Kidney epithelial cell (primary cell): ENCODE data around the gene SPCS1. TPM values are rescaled to one million over a fixed set of nuclear protein-coding genes. Genes with fewer than 3 reads are reported as not detected.

Experiments used
- DNase-seq: peaks from one replicate; pipeline ENCODE4 v3.0.0-alpha.2; 2010; ENCODE audit warnings: low read depth
- H3K27me3 ChIP-seq: 2 replicates; pipeline ENCODE4 v1.6.0; 2011; ENCODE audit warnings: low read length; ENCODE audit not compliant: control insufficient read depth, insufficient read depth
- H3K36me3 ChIP-seq: 2 replicates; pipeline ENCODE4 v1.5.1; 2011; ENCODE audit warnings: low read length; ENCODE audit not compliant: control insufficient read depth, insufficient read depth
- H3K4me3 ChIP-seq: 2 replicates; pipeline ENCODE4 v1.5.1; 2011; ENCODE audit warnings: low read depth, mild to moderate bottlenecking, control low read depth, low read length
- total RNA-seq: library from RNA; depleted of rRNA; stranded (reverse); fragments of >200 nt; gene quantifications from 2 replicates; pipeline ENCODE4 v1.2.3, GENCODE V29; 2015
- TF ChIP-seq, protein P1 (sequence below): IDR thresholded peaks from 2 replicates; pipeline ENCODE4 v1.5.1; 2011; ENCODE audit warnings: mild to moderate bottlenecking, moderate library complexity, low read length, control low read depth, inconsistent platforms; ENCODE audit not compliant: insufficient read depth, poor library complexity, severe bottlenecking

Gene SPCS1
- total RNA-seq, 1 donor from 2014 or later, result 237 TPM

DNA sequence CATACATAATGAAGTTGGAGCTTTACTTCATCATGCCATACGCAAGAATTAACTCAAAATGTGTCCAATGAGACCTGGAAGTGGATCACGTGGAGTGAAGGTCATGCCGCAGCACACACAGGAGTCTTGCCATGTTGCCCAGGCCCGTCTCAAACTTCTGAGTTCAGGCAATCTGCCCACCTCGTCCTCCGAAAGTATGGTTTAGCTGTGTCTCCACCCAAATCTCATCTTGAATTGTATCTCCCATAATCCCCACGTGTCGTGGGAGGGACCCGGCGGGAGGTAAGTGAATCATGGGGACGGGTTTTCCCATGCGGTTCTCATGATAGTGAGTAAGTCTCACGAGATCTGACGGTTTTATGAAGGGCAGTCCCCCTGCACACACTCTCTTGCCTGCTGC, 25.7 kb downstream of the SPCS1 start:
- peaks cover 2% of the 10 kb centered on the region for H3K36me3 ChIP-seq
- no peak overlapping the region for H3K4me3 ChIP-seq
- TF ChIP-seq, protein P1, sequence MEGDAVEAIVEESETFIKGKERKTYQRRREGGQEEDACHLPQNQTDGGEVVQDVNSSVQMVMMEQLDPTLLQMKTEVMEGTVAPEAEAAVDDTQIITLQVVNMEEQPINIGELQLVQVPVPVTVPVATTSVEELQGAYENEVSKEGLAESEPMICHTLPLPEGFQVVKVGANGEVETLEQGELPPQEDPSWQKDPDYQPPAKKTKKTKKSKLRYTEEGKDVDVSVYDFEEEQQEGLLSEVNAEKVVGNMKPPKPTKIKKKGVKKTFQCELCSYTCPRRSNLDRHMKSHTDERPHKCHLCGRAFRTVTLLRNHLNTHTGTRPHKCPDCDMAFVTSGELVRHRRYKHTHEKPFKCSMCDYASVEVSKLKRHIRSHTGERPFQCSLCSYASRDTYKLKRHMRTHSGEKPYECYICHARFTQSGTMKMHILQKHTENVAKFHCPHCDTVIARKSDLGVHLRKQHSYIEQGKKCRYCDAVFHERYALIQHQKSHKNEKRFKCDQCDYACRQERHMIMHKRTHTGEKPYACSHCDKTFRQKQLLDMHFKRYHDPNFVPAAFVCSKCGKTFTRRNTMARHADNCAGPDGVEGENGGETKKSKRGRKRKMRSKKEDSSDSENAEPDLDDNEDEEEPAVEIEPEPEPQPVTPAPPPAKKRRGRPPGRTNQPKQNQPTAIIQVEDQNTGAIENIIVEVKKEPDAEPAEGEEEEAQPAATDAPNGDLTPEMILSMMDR, result no peak
- H3K27me3 ChIP-seq, result no peaks in the 10 kb centered on the region
- no peak for DNase-seq

DNA sequence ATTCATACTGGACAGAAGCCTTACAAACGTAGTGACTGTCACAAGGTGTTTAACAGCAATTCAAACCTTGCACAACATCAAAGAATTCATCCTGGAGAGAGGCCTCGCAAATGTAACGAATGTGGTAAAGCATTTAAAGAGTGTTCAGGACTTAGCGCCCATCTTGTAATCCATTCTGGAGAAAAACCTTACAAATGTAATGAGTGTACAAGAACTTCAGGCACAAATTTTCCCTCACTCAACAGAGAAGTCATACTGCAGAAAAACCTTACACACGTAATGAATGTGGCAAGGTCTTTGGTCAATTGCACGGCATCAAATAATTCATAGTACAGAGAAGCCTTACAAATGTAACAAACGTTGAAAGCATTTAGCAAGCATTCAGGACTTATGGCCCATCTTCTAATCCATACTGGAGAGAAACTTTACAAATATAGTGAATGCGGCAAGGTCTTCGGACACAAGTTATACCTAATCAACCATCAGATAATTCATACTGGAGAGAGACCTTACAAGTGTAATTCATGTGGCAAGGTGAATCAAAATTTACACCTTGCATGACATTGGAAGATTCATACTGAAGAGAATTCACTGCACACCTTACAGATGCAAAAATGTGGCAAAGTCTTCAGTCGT, 27.5 kb downstream of the SPCS1 start:
- Histone ChIP-seq H3K36me3 (peaks cover 2% of the 10 kb centered on the region), H3K27me3 (no peaks in the 10 kb centered on the region), H3K4me3 (no peak overlapping the region)
- DNase-seq, result no peak
- TF ChIP-seq, protein P1, result no peak

DNA sequence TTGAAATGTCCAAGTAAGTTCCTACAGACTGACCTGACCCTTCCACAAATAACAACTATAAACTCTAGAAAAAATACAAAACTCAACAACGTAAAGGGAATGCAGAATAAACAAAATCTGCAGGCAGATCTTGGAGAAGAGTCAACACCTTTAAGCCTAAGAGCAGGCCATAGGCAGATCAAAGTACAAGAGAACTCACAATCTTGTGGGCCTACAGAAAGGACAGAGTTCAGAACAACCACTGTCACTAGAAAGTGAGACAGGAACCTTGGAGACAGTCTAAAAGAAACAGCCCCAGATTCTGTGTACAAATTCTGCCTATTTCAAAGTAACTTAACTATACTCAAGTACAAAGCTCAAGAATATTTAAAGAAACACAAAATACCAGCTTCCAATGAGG, 33.8 kb downstream of the SPCS1 start:
- DNase-seq, result no peak
- Histone ChIP-seq H3K27me3 (no peaks in the 10 kb centered on the region), H3K36me3 (no peaks in the 10 kb centered on the region), H3K4me3 (no peak overlapping the region)
- TF ChIP-seq, protein P1, result no peak

DNA sequence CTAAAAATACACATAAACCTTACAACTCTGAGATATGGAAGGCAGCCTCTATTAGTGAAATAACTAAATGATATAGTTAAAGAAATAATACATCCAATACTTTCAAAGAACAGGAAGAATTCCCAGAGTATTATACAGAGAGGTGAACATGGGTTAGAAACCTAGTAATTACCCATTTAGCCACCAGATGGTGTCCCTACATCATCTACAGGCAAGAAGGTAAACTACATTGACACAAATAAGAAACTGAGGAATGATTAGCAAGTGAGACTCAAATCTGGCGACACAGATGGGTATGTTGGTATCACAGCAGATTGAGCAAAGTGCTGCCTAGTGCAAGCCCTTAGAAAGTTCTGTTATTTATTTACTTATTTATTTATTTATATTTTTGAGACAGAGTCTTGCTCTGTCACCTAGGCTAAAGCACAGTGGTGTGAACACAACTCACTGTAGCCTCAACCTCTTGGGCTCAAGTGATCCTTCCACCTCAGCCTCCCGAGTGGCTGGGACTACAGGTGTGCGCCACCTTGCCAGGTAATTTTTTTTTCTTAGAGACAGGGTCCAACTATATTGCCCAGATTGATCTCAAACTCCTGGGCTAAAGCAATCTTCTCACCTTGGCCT, 36.6 kb downstream of the SPCS1 start:
- Histone ChIP-seq H3K36me3 (no peaks in the 10 kb centered on the region), H3K4me3 (no peak overlapping the region), H3K27me3 (no peaks in the 10 kb centered on the region)
- no peak for DNase-seq
- TF ChIP-seq, protein P1, result peak; percentile 35

DNA sequence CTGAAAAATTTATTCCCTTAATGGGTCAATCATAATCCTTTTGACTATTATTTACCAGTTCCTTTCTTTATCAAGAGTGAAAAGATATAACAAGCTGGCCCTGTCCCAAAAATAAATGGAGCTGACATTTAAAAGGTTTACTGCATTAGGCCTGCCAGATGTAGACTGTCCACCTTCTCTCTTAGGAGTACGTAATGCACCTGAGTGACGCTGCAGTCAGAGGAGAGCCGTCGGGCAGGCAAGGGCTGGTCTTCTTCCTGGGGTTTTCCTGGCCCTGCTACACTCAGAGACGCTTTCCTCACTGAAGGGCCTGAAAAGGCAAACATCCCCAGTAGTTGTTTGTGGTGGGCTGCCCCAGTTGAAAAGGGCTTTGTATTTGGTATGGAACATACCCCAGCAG, 37.2 kb downstream of the SPCS1 start:
- Histone ChIP-seq H3K4me3 (no peak overlapping the region), H3K36me3 (no peaks in the 10 kb centered on the region), H3K27me3 (no peaks in the 10 kb centered on the region)
- DNase-seq, result no peak
- TF ChIP-seq, protein P1, result no peak

DNA sequence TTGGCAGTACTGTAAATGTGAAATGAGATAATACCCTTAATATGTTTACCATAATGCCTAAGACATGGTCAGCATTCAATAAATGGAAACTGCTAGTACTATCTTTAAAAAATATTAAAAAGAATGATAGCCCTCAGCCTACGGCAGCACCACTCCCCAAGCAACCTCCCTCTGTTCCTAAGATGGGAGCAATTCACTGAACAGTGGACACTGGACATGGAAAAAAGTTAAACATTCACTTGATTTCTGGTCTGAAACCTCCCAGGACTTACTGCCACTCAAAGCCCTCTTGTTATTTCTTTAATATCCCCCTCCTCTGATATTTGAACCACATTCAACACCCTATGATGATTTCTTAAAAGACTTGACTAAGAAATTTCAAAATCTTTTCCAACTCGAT, 37.8 kb downstream of the SPCS1 start:
- TF ChIP-seq, protein P1, result no peak
- no peak for DNase-seq
- Histone ChIP-seq H3K4me3 (no peak overlapping the region), H3K36me3 (no peaks in the 10 kb centered on the region), H3K27me3 (no peaks in the 10 kb centered on the region)
